ENCODE results near the gene HEYL.

Gene HEYL

GRCh38 chr1:39679821-39680220 lies 40.4 kb upstream of the HEYL start:
- Histone ChIP-seq H3K9ac (ENCODE audit: low read length in 5 of 5) (no peak overlapping the region), H3K27me3 (ENCODE audit: control insufficient read depth in 5 of 5, insufficient read depth in 4 of 5, low read length in 5 of 5) (peaks cover 20 to 36% (median 32%) of the 10 kb centered on the region in 5 donors), H3K4me1 (ENCODE audit: control insufficient read depth in 5 of 5, insufficient read depth in 5 of 5, low read length in 5 of 5) (peaks cover 0 to 7% (median 4%) of the 10 kb centered on the region in 5 donors), H3K9me3 (ENCODE audit: control insufficient read depth in 5 of 5, low read length in 5 of 5) (no peaks in the 10 kb centered on the region), H3K4me3 (ENCODE audit: low read depth in 1 of 5, low read length in 5 of 5) (no peak overlapping the region), H3K27ac (ENCODE audit: low read depth, low read length) (no peak overlapping the region), H3K36me3 (ENCODE audit: control insufficient read depth in 5 of 5, insufficient read depth in 5 of 5, low read length in 5 of 5) (no peaks in the 10 kb centered on the region)

- Histone ChIP-seq H3K9ac (ENCODE audit: low read length in 5 of 5) (no peak overlapping the region), H3K4me1 (ENCODE audit: control insufficient read depth in 5 of 5, insufficient read depth in 5 of 5, low read length in 5 of 5) (peaks cover 0 to 6% (median 4%) of the 10 kb centered on the region in 5 donors), H3K36me3 (ENCODE audit: control insufficient read depth in 5 of 5, insufficient read depth in 5 of 5, low read length in 5 of 5) (no peaks in the 10 kb centered on the region), H3K9me3 (ENCODE audit: control insufficient read depth in 5 of 5, low read length in 5 of 5) (no peaks in the 10 kb centered on the region), H3K27me3 (ENCODE audit: control insufficient read depth in 5 of 5, insufficient read depth in 4 of 5, low read length in 5 of 5) (peaks cover 13 to 30% (median 26%) of the 10 kb centered on the region in 5 donors), H3K27ac (ENCODE audit: low read depth, low read length) (no peak overlapping the region), H3K4me3 (ENCODE audit: low read depth in 1 of 5, low read length in 5 of 5) (no peak overlapping the region)
Measured at GRCh38 chr1:39678889-39679288, 39.4 kb upstream of the HEYL start.

GRCh38 chr1:39677645-39678044 lies 38.2 kb upstream of the HEYL start:
- Histone ChIP-seq H3K9ac (ENCODE audit: low read length in 5 of 5) (no peak overlapping the region), H3K27ac (ENCODE audit: low read depth, low read length) (no peak overlapping the region), H3K27me3 (ENCODE audit: control insufficient read depth in 5 of 5, insufficient read depth in 4 of 5, low read length in 5 of 5) (peaks cover 5 to 31% (median 24%) of the 10 kb centered on the region in 5 donors), H3K4me1 (ENCODE audit: control insufficient read depth in 5 of 5, insufficient read depth in 5 of 5, low read length in 5 of 5) (peaks cover 0 to 1% (median 0%) of the 10 kb centered on the region in 5 donors), H3K4me3 (ENCODE audit: low read depth in 1 of 5, low read length in 5 of 5) (no peak overlapping the region), H3K9me3 (ENCODE audit: control insufficient read depth in 5 of 5, low read length in 5 of 5) (no peaks in the 10 kb centered on the region), H3K36me3 (ENCODE audit: control insufficient read depth in 5 of 5, insufficient read depth in 5 of 5, low read length in 5 of 5) (no peaks in the 10 kb centered on the region)

- H3K27me3 ChIP-seq (ENCODE audit: control insufficient read depth in 5 of 5, insufficient read depth in 4 of 5, low read length in 5 of 5): peaks cover 5 to 26% (median 22%) of the 10 kb centered on the region in 5 donors
Measured at GRCh38 chr1:39676948-39677548, 37.6 kb upstream of the HEYL start.

GRCh38 chr1:39675220-39675619 lies 35.8 kb upstream of the HEYL start:
- H3K4me1 ChIP-seq (ENCODE audit: control insufficient read depth in 5 of 5, insufficient read depth in 5 of 5, low read length in 5 of 5): peaks cover 0 to 19% (median 16%) of the 10 kb centered on the region in 5 donors
- no peak overlapping the region for H3K9ac ChIP-seq (ENCODE audit: low read length in 5 of 5)
- peaks cover 5 to 36% (median 24%) of the 10 kb centered on the region in 5 donors for H3K27me3 ChIP-seq (ENCODE audit: control insufficient read depth in 5 of 5, insufficient read depth in 4 of 5, low read length in 5 of 5)
- no peak overlapping the region for H3K27ac ChIP-seq (ENCODE audit: low read depth, low read length)
- H3K36me3 ChIP-seq (ENCODE audit: control insufficient read depth in 5 of 5, insufficient read depth in 5 of 5, low read length in 5 of 5): no peaks in the 10 kb centered on the region
- no peaks in the 10 kb centered on the region for H3K9me3 ChIP-seq (ENCODE audit: control insufficient read depth in 5 of 5, low read length in 5 of 5)
- H3K4me3 ChIP-seq (ENCODE audit: low read depth in 1 of 5, low read length in 5 of 5): no peak overlapping the region

More at GRCh38 chr1:39676948-39677548, 37.6 kb upstream of the HEYL start:
- H3K9me3 ChIP-seq (ENCODE audit: control insufficient read depth in 5 of 5, low read length in 5 of 5): no peaks in the 10 kb centered on the region
- H3K27ac ChIP-seq (ENCODE audit: low read depth, low read length): no peak overlapping the region
- H3K36me3 ChIP-seq (ENCODE audit: control insufficient read depth in 5 of 5, insufficient read depth in 5 of 5, low read length in 5 of 5): no peaks in the 10 kb centered on the region
- H3K9ac ChIP-seq (ENCODE audit: low read length in 5 of 5): no peak overlapping the region
- no peak overlapping the region for H3K4me3 ChIP-seq (ENCODE audit: low read depth in 1 of 5, low read length in 5 of 5)
- peaks cover 0 to 7% (median 6%) of the 10 kb centered on the region in 5 donors for H3K4me1 ChIP-seq (ENCODE audit: control insufficient read depth in 5 of 5, insufficient read depth in 5 of 5, low read length in 5 of 5)

- Histone ChIP-seq H3K27ac (ENCODE audit: low read depth, low read length) (no peak overlapping the region), H3K9me3 (ENCODE audit: control insufficient read depth in 5 of 5, low read length in 5 of 5) (no peaks in the 10 kb centered on the region), H3K4me3 (ENCODE audit: low read depth in 1 of 5, low read length in 5 of 5) (no peak overlapping the region), H3K27me3 (ENCODE audit: control insufficient read depth in 5 of 5, insufficient read depth in 4 of 5, low read length in 5 of 5) (peaks cover 3 to 34% (median 22%) of the 10 kb centered on the region in 5 donors), H3K4me1 (ENCODE audit: control insufficient read depth in 5 of 5, insufficient read depth in 5 of 5, low read length in 5 of 5) (peaks cover 0 to 25% (median 16%) of the 10 kb centered on the region in 5 donors), H3K36me3 (ENCODE audit: control insufficient read depth in 5 of 5, insufficient read depth in 5 of 5, low read length in 5 of 5) (no peaks in the 10 kb centered on the region), H3K9ac (ENCODE audit: low read length in 5 of 5) (no peak overlapping the region)
Measured at GRCh38 chr1:39673215-39673614, 33.8 kb upstream of the HEYL start.

GRCh38 chr1:39672551-39672947 lies 33.1 kb upstream of the HEYL start:
- Histone ChIP-seq H3K4me3 (ENCODE audit: low read depth in 1 of 5, low read length in 5 of 5) (peak overlapping the region in 4 of 5 donors; percentile 39 to 67 (median 56)), H3K36me3 (ENCODE audit: control insufficient read depth in 5 of 5, insufficient read depth in 5 of 5, low read length in 5 of 5) (no peaks in the 10 kb centered on the region), H3K9ac (ENCODE audit: low read length in 5 of 5) (peak overlapping the region in 1 of 5 donors; percentile 35), H3K27me3 (ENCODE audit: control insufficient read depth in 5 of 5, insufficient read depth in 4 of 5, low read length in 5 of 5) (peaks cover 3 to 34% (median 24%) of the 10 kb centered on the region in 5 donors), H3K9me3 (ENCODE audit: control insufficient read depth in 5 of 5, low read length in 5 of 5) (no peaks in the 10 kb centered on the region), H3K27ac (ENCODE audit: low read depth, low read length) (no peak overlapping the region), H3K4me1 (ENCODE audit: control insufficient read depth in 5 of 5, insufficient read depth in 5 of 5, low read length in 5 of 5) (peaks cover 0 to 25% (median 16%) of the 10 kb centered on the region in 5 donors)

GRCh38 chr1:39671793-39672550 lies 32.5 kb upstream of the HEYL start, which contains the start of gene NT5C1A:
NT5C1A (minus strand) TSS chr1:39672107; CDS start chr1:39672038, 69 bp downstream.
- Histone ChIP-seq H3K9me3 (ENCODE audit: control insufficient read depth in 5 of 5, low read length in 5 of 5) (no peaks in the 10 kb centered on the region), H3K4me3 (ENCODE audit: low read depth in 1 of 5, low read length in 5 of 5) (peak within 1 kb of the TSS; percentile 39 to 67 (median 52)), H3K36me3 (ENCODE audit: control insufficient read depth in 5 of 5, insufficient read depth in 5 of 5, low read length in 5 of 5) (no peaks in the 10 kb centered on the region), H3K27ac (ENCODE audit: low read depth, low read length) (no peak within 1 kb of the TSS), H3K27me3 (ENCODE audit: control insufficient read depth in 5 of 5, insufficient read depth in 4 of 5, low read length in 5 of 5) (peaks cover 3 to 34% (median 23%) of the 10 kb centered on the region in 5 donors), H3K9ac (ENCODE audit: low read length in 5 of 5) (peak within 1 kb of the TSS in 1 of 5 donors; percentile 35), H3K4me1 (ENCODE audit: control insufficient read depth in 5 of 5, insufficient read depth in 5 of 5, low read length in 5 of 5) (peaks cover 0 to 25% (median 16%) of the 10 kb centered on the region in 5 donors)

GRCh38 chr1:39671433-39671792 lies 32.0 kb upstream of the HEYL start:
- no peak overlapping the region for H3K9ac ChIP-seq (ENCODE audit: low read length in 5 of 5)
- no peak overlapping the region for H3K27ac ChIP-seq (ENCODE audit: low read depth, low read length)
- H3K4me3 ChIP-seq (ENCODE audit: low read depth in 1 of 5, low read length in 5 of 5): peak overlapping the region; percentile 39 to 67 (median 52)
- peaks cover 3 to 31% (median 21%) of the 10 kb centered on the region in 5 donors for H3K27me3 ChIP-seq (ENCODE audit: control insufficient read depth in 5 of 5, insufficient read depth in 4 of 5, low read length in 5 of 5)
- H3K9me3 ChIP-seq (ENCODE audit: control insufficient read depth in 5 of 5, low read length in 5 of 5): no peaks in the 10 kb centered on the region
- peaks cover 0 to 25% (median 16%) of the 10 kb centered on the region in 5 donors for H3K4me1 ChIP-seq (ENCODE audit: control insufficient read depth in 5 of 5, insufficient read depth in 5 of 5, low read length in 5 of 5)
- no peaks in the 10 kb centered on the region for H3K36me3 ChIP-seq (ENCODE audit: control insufficient read depth in 5 of 5, insufficient read depth in 5 of 5, low read length in 5 of 5)

- no peaks in the 10 kb centered on the region for H3K36me3 ChIP-seq (ENCODE audit: control insufficient read depth in 5 of 5, insufficient read depth in 5 of 5, low read length in 5 of 5)
- H3K4me3 ChIP-seq (ENCODE audit: low read depth in 1 of 5, low read length in 5 of 5): no peak overlapping the region
- H3K27ac ChIP-seq (ENCODE audit: low read depth, low read length): no peak overlapping the region
- peaks cover 0 to 25% (median 16%) of the 10 kb centered on the region in 5 donors for H3K4me1 ChIP-seq (ENCODE audit: control insufficient read depth in 5 of 5, insufficient read depth in 5 of 5, low read length in 5 of 5)
- H3K27me3 ChIP-seq (ENCODE audit: control insufficient read depth in 5 of 5, insufficient read depth in 4 of 5, low read length in 5 of 5): peaks cover 3 to 31% (median 21%) of the 10 kb centered on the region in 5 donors
- H3K9ac ChIP-seq (ENCODE audit: low read length in 5 of 5): no peak overlapping the region
- H3K9me3 ChIP-seq (ENCODE audit: control insufficient read depth in 5 of 5, low read length in 5 of 5): no peaks in the 10 kb centered on the region
Measured at GRCh38 chr1:39670689-39671088, 31.2 kb upstream of the HEYL start.

All from subcutaneous abdominal adipose tissue (tissue), 5 donors.